Thyroid gland (tissue), 4 donors: Measurements from ENCODE around the gene ZNF729. TPM values are rescaled to one million over a fixed set of nuclear protein-coding genes. Genes with fewer than 3 reads are reported as not detected.

Experiments
- DNase-seq, 2 donors: peaks; one replicate each; pipeline ENCODE4 v3.0.0-alpha.2; 2019
- H3K27ac ChIP-seq, 3 donors: fragments of 200-600 bp; sonication (generic); 1 replicate in 2 of 3; 2 replicates in 1 of 3; pipeline ENCODE4 v1.5.1; 2016 to 2019; ENCODE audit warnings: mild to moderate bottlenecking in 1 of 3, moderate library complexity in 1 of 3
- H3K27me3 ChIP-seq: fragments of 200-600 bp; sonication (generic); one replicate; pipeline ENCODE4 v1.5.1; 2019
- H3K36me3 ChIP-seq, 2 donors: fragments of 200-600 bp; sonication (generic); one replicate each; pipeline ENCODE4 v1.5.1; 2016 to 2019
- H3K4me1 ChIP-seq, 2 donors: fragments of 200-600 bp; sonication (generic); one replicate each; pipeline ENCODE4 v1.5.1; 2017 to 2019
- H3K4me3 ChIP-seq, 3 donors: fragments of 200-600 bp; sonication (generic); replicated peaks in 1 of 3; 1 replicate in 2 of 3; 2 replicates in 1 of 3; pipeline ENCODE4 v1.5.1; 2016; ENCODE audit warnings: mild to moderate bottlenecking in 1 of 3
- H3K9me3 ChIP-seq: fragments of 200-600 bp; sonication (generic); one replicate; pipeline ENCODE4 v1.5.1; 2017
- CTCF ChIP-seq, 6 experiments: fragments of 200-600 bp in 3 of 6; fragments of 450-650 bp in 3 of 6; sonication (generic) in 3 of 6; IDR thresholded peaks; one replicate each; pipeline ENCODE4 v1.5.1; 2016 to 2019; ENCODE audit warnings: antibody characterized with exemption in 6 of 6, mild to moderate bottlenecking in 2 of 6, inconsistent platforms in 1 of 6, moderate library complexity in 1 of 6
- POLR2A ChIP-seq, 2 donors: fragments of 450-650 bp; IDR thresholded peaks; one replicate each; pipeline ENCODE4 v1.6.1; 2017; ENCODE audit warnings: antibody characterized with exemption in 2 of 2, mild to moderate bottlenecking in 2 of 2, moderate library complexity in 1 of 2
- WGBS, 2 donors: methylation state at CpG; one replicate each; pipeline ENCODE4 v1.1.5; 2017; 5-methylcytosine and 5-hydroxymethylcytosine counted together
- intact Hi-C: fragments of 100-400 bp; cut with DNase I; formaldehyde crosslinking; loops from one replicate; pipeline ENCODE4 v1.15.1; 2023
- total RNA-seq, 4 donors: library from RNA; depleted of rRNA; stranded (reverse); fragments of >200 nt; gene quantifications; one replicate each; pipeline ENCODE4 v1.2.3, GENCODE V29; 2016

Gene ZNF729
- not detected for total RNA-seq

- WGBS, 2 donors = 8 to 10% methylated on average over 9 to 31 of the region's 32 CpGs
- no peak within 1 kb of the TSS for H3K27ac ChIP-seq
- no peaks in the 10 kb centered on the region for H3K27me3 ChIP-seq
- no peak within 1 kb of the TSS for H3K4me3 ChIP-seq
- intact Hi-C loops = no loop called here
- no peak for TF ChIP-seq CTCF (IDR thresholded peaks at IDR 0.05)
- TF ChIP-seq POLR2A (IDR thresholded peaks at IDR 0.05) = no peak
- no peaks in the 10 kb centered on the region for H3K9me3 ChIP-seq
- H3K36me3 ChIP-seq = no peaks in the 10 kb centered on the region
- no peak for DNase-seq
- no peaks in the 10 kb centered on the region for H3K4me1 ChIP-seq
These were observed at the start of gene ZNF729 for GRCh38 chr19:22286151-22286810. TSS of gene ZNF729 (plus strand) at chr19:22286441. CDS start at chr19:22286526, 85 bp downstream.

GRCh38 chr19:22256856-22257255 is 29.4 kb upstream of the ZNF729 start:
- Histone ChIP-seq H3K36me3 (no peaks in the 10 kb centered on the region), H3K27me3 (no peaks in the 10 kb centered on the region), H3K4me3 (no peak overlapping the region), H3K27ac (no peak overlapping the region), H3K9me3 (no peaks in the 10 kb centered on the region), H3K4me1 (no peaks in the 10 kb centered on the region)
- DNase-seq = no peak
- TF ChIP-seq CTCF (IDR thresholded peaks at IDR 0.05) (no peak), POLR2A (IDR thresholded peaks at IDR 0.05) (no peak)
- intact Hi-C loops = no loop called here

- Histone ChIP-seq H3K4me3 (no peak overlapping the region), H3K27ac (no peak overlapping the region), H3K27me3 (no peaks in the 10 kb centered on the region), H3K4me1 (no peaks in the 10 kb centered on the region), H3K9me3 (no peaks in the 10 kb centered on the region), H3K36me3 (no peaks in the 10 kb centered on the region)
- TF ChIP-seq POLR2A (IDR thresholded peaks at IDR 0.05) = no peak
- TF ChIP-seq CTCF (IDR thresholded peaks at IDR 0.05) = no peak
- intact Hi-C loops = no loop called here
- no peak for DNase-seq
- 77 to 92% methylated on average over 2 of the region's 2 CpGs for WGBS, 2 donors
These were observed 28.9 kb upstream of the ZNF729 start for GRCh38 chr19:22257381-22257780.

GRCh38 chr19:22257916-22258315 is 28.3 kb upstream of the ZNF729 start:
- H3K4me1 ChIP-seq = no peaks in the 10 kb centered on the region
- no peak for DNase-seq
- no peaks in the 10 kb centered on the region for H3K27me3 ChIP-seq
- no peaks in the 10 kb centered on the region for H3K9me3 ChIP-seq
- no peak overlapping the region for H3K27ac ChIP-seq
- TF ChIP-seq POLR2A (IDR thresholded peaks at IDR 0.05) = no peak
- TF ChIP-seq CTCF (IDR thresholded peaks at IDR 0.05) = no peak
- H3K36me3 ChIP-seq = no peaks in the 10 kb centered on the region
- intact Hi-C loops = no loop called here
- no peak overlapping the region for H3K4me3 ChIP-seq

- 75 to 86% methylated on average over 2 of the region's 2 CpGs for WGBS, 2 donors
- Histone ChIP-seq H3K27me3 (no peaks in the 10 kb centered on the region), H3K27ac (no peak overlapping the region), H3K36me3 (no peaks in the 10 kb centered on the region), H3K4me3 (no peak overlapping the region), H3K9me3 (no peaks in the 10 kb centered on the region), H3K4me1 (no peaks in the 10 kb centered on the region)
- TF ChIP-seq POLR2A (IDR thresholded peaks at IDR 0.05) (no peak), CTCF (IDR thresholded peaks at IDR 0.05) (no peak)
- no peak for DNase-seq
- intact Hi-C loops = no loop called here
These were observed 25.7 kb upstream of the ZNF729 start for GRCh38 chr19:22260499-22260898.
